Left cardiac atrium (tissue), 4 donors: Measurements from ENCODE around the gene PDIA2. TPM values are rescaled to one million over a fixed set of nuclear protein-coding genes. Genes with fewer than 3 reads are reported as not detected.
"Not testable (repeated sequence)": the region's sequence is repeated elsewhere in the genome, so short reads cannot be mapped to it uniquely, and the experiment has no call there.

Source experiments
- ATAC-seq, 2 donors: fragments of 200-7000 bp; cut with Tn5 transposase; one replicate each; pipeline ENCODE4 v1.9.1; 2020; ENCODE audit warnings: mild to moderate bottlenecking in 2 of 2, moderate library complexity in 2 of 2
- DNase-seq: peaks from one replicate; pipeline ENCODE4 v3.0.0-alpha.2; 2020
- intact Hi-C, 2 donors: fragments of 100-400 bp; cut with DNase I; formaldehyde crosslinking; loops; one replicate each; pipeline versions ENCODE4 v1.14.1 to v1.15.1; 2022 to 2023
- total RNA-seq, 2 donors: library from RNA; stranded (reverse); fragmentation: NEBNext Ultra II Directional; extraction: Animal tissue kit (Norgen Biotek cat#: 25700); gene quantifications; one replicate each; pipeline ENCODE4 v1.2.1, GENCODE V29; 2021
- donor health status: DM: no; HTN: yes; CAD: no.
- donor health status: DM: no; HTN: yes; CAD: no; lungs with severe emphysema.
- donor health status: DM: yes; HTN: yes; CAD: no.
- donor health status: Dilated cardiomyopathy.

The PDIA2 gene
- total RNA-seq, 2 donors from 2014 or later = 2.4 to 3.6 TPM

GRCh38 chr16:261031-261691 is 21.8 kb upstream of the PDIA2 start:
- peak; percentile 17 to 57 for ATAC-seq
- intact Hi-C loops = no loop called here
- DNase-seq = no peak

- ATAC-seq (no peak), DNase-seq (no peak)
- intact Hi-C loops = no loop called here
Measured at GRCh38 chr16:262121-262745, 20.7 kb upstream of the PDIA2 start.

- DNase-seq = no peak
- intact Hi-C loops = no loop called here
- ATAC-seq = no peak
Measured at GRCh38 chr16:263182-263774, 19.7 kb upstream of the PDIA2 start.

GRCh38 chr16:263944-264343 is 19.0 kb upstream of the PDIA2 start:
- no peak for DNase-seq
- intact Hi-C loops = no loop called here
- no peak for ATAC-seq

GRCh38 chr16:264440-264951 is 18.5 kb upstream of the PDIA2 start:
- ATAC-seq (no peak), DNase-seq (no peak)
- intact Hi-C loops = no loop called here

GRCh38 chr16:265002-265529 is 17.9 kb upstream of the PDIA2 start:
- DNase-seq = no peak
- intact Hi-C loops = no loop called here
- ATAC-seq = no peak

- no peak for DNase-seq
- intact Hi-C loops = no loop called here
- ATAC-seq = peak; percentile 5 to 35
Measured at GRCh38 chr16:265711-266110, 17.3 kb upstream of the PDIA2 start.

GRCh38 chr16:266258-267164 is 16.5 kb upstream of the PDIA2 start:
- DNase-seq = no peak
- peak in 1 of 2 donors; percentile 3 for ATAC-seq
- intact Hi-C loops = no loop called here

DNA sequence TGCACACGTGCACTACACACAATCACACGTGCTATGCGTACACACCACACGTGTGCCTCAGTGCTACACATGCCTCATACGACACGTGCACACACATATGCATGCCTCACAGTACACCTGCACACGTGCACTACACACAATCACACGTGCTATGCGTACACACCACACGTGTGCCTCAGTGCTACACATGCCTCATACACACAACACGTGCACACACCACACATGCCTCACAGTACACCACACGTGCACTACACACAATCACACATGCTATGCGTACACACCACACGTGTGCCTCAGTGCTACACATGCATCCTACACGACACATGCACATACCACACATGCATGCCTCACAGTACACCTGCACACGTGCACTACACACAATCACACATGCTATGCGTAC is 15.4 kb upstream of the PDIA2 start:
- DNase-seq, ATAC-seq, intact Hi-C loops: not testable (repeated sequence)

DNA sequence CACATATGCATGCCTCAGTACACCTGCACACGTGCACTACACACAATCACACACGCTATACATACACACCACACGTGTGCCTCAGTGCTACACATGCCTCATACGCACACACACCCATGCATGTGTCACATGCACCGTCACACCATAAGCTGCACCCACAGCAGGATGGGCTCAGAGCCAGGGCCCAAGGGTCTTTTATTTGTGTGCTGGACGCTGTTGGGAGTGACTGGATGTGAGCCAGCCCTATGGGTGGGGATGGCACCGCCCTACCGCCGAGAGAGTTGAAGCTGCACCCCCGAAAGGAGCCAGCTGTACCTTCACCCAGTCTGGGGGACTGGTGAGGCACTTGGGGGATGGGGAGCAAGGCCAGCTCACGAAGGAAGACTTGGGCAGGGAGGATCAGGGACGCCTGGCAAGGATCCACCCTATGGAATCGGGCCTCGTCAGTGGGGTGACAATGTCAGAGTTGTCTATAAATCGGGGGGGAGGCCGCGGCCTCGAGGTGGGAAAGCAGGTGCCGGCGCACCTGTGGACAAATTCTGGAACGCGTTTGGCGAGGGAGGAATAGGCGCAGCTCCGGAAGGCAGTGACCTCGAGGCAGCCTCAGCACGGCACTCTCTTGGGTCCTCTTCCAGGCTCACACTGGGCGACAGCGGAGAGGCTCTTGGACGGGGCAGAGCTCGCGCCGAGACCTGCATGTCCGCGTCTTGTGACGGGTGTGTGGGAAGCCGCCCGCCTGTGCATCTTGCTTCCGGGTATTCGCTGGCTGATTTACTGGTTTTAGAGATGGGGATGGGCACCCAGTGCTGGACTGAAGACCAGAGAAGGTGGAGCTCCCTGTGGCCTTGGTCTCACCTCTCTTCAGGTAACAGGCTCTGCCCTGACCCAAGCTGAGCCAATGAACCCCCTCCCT is 14.6 kb upstream of the PDIA2 start:
- ATAC-seq (no peak), DNase-seq (no peak)
- intact Hi-C loops = no loop called here

DNA sequence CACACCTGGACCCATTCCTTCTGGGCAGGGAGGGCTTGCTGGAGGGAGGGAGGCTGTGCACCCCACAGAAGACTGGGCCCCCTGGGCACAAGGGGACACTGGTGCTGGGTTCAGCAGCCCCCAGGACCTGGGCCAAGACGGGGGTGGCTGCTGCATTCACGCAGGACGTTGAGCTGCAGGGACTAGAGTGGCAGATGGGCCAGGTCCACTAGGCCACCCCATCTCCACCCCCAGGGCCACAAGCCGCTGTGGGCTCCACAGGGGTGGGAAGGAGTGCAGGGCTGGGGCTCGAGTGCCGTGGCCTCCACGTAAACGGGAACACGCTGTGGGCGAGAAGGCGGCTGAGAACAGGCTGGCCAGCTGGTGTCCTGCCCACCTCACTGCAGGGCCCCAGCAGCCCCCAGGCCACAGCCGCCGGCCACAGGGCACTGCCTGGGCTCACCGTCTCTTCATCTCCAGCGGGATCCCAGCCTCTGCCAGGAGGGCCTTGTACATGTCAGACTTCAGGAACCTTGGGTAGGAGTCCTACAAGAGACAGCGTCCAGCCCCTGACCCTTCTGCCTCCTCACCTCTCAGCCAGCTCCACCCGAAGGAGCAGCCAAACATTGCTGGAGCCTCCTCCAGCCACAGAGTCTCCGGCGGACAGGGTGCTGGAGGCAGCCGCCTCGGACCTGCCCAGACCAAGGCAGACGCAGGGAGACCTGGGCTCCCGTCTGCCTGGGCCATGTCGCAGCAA is 13.7 kb upstream of the PDIA2 start:
- DNase-seq = no peak
- intact Hi-C loops = no loop called here
- no peak for ATAC-seq

DNA sequence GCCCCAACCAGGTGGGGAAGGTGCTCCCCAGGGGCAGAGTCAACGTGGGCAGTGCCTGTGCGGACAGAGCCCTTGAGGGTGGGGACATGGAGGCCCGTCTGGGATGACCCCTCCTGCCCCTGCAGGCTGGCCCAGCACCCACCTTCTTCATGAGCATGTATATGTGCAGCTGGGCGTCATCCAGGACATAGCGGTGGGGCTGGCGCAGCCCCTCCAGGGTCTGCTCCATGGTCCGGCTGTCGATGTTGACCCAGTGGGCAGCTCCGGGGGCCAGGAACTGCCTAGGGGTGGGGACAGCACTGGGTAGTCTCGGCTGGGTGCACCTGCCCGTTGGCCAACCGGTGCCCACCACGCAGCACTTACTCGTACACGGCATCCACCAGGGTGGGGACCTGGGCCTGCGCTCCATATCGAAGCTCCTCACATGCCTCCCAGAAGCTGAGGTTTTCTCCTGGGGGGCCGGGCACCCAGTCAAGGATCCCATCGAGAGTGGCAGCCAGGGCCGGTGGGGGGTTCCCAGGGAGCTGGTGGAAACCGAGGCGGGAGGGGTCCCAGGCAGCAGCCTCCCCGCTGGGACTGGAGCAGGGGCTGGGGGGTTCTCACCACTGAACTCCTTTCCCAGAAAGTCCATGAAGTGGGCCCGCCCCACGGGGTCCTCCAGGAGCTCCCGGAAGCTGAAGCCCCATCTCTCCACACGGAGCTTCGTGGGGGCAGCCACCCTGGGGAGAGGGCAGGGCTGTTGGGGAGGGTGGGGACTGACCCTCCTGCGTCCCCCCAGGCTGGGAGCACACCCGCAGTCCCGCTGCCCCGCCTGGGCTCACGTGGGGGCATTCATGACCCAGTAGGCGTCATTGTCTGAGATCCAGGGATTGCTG is 12.3 kb upstream of the PDIA2 start:
- intact Hi-C loops = no loop called here
- ATAC-seq (no peak), DNase-seq (no peak)

- intact Hi-C loops = no loop called here
- ATAC-seq (no peak), DNase-seq (no peak)
Measured at GRCh38 chr16:272633-273546, 10.1 kb upstream of the PDIA2 start.

DNA sequence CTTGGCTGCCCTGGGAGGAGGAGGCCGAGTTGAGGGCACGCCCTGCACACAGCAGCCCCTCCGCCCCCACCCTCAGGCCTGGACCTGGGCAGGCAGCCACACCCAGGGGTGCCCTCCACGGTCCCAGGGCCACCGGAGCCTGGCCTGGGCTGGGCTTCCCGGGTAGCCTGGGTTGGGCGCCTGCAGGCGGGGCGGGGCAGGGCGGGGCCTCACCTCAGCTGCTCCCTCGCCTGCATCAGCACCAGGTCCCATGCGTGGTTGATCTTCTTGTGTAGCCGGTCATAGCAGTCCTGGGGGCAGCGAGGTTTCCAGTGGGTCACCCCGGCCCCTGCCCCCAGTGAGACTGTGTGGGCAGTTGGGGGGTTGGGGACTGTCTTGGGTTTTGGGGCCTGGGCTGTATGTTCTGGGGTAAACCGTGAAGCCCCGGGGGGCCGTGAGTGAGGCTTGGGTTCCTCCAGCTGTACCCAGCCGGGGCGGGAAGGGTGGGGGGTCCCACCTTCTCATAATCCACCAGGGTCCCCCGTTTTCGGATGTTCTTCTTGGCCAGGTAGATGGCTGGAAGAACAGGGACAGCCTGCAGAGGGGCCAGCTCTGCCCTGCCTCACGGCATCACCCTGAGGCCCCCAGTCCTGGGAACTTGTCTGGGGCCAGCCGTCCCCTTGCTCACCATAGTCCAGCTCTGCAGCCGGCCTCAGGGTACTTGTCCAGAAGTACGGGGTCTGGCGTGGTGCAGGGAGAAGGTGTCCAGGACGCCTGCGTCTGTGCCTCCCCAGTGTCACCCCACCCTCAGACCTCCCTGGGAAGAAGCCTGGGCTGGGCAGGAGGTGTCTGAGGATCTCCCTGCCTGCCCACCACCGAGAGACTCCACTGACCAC is 9.2 kb upstream of the PDIA2 start:
- DNase-seq (no peak), ATAC-seq (no peak)
- intact Hi-C loops = no loop called here
